GM21423 (cell line): Measurements from ENCODE around the gene PSMD10.

Experiments
- ATAC-seq: cut with Tn5 transposase; IDR thresholded peaks from one replicate; pipeline ENCODE4 v1.9.1; 2021; ENCODE audit warnings: mild to moderate bottlenecking, moderate library complexity; ENCODE audit not compliant: unreplicated experiment

The PSMD10 gene

DNA sequence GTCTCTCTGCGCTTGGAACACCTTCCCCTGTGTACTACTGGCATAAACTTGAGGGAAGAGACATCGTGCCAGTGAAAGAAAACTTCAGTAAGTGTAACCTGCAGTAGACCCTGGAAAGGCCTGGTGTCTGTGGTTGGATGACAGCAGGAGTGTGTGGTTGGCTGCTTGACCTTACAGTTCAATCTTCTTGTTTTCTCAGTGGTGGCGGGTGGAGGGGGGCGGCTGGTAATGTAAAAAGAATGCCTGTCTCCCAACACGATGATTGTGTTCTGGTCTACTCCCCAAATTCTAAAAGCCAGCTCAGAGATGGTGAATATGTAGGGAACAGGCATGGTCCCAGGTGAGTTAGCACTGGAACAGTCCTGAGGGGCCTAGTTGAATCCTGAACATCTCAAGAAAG, 18.6 kb downstream of the PSMD10 start:
- ATAC-seq: no peak

DNA sequence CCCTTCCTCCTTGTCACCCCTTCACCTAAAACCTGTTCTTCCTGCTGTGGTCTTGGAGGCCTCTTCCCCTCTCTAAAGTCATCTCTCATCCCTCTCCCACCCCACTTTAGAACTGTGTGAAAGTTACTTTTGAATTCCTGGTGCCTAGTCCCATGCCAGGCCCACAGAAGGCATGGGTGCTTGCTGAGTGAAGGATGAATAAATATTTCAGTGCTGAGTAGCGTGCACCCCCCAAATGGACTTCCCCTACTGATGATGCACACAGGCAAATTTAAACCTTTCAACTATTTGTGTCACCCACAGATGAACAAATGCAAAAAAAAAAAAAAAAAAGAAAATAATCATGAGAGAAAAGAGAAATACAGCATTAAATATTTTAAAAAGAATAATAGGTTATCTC, 19.8 kb downstream of the PSMD10 start:
- ATAC-seq: no peak

DNA sequence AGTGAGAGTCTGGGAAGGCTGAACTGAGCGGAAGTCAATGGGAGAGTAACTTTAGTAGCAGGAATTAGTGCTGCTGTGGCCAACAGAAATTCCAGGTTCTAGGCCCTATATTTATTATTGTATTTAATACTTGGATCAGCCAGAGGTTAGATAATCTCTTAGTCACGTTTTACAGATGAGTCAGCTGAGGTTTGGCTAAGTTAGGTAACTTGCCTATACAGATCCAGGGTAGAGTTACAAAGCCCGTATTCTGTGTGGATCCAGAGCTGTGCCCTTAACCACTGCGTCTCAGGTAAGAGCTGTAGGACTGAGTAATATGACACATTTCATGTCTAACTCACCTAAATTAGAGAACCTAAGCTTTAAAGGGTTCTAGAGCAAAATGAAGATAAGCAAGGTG, 20.5 kb downstream of the PSMD10 start:
- ATAC-seq: no peak

DNA sequence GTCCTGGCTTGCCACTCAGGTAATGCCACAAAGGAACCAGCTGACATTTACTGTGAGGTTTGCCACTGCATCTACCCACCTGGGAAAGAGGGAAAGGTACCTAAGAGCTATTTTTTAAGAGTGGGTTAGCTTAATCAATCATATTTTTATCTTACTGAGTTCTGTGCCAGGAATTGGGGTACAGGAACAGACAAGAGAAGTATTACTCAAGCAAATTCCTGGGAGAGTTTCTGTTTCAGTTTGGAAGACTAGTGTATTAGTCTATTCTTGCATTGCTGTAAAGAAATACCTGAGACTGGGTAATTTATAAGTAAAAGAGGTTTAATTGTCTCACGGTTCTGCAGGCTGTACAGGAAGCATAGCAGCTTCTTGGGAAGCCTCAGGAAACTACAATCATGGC, 23.2 kb downstream of the PSMD10 start:
- no peak for ATAC-seq

DNA sequence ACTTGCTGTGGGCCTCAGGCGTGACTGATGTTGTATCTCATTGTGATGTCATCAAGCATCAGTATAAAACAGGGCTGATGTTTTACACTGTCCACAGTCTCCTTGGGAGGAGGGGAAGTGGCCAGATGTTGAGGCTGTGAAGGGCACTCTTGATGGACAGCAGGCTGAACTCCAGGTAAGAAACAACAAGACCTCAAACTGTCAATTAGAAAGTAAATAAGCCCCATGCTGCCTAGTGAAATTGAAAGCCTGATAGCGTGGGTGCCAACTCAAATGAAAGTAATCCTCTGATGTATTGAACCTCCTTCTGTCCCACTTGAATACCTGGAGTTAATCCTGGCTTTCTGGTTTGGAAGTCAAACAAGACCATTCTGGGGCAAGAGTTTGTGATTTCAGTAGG, 26.7 kb downstream of the PSMD10 start:
- no peak for ATAC-seq

DNA sequence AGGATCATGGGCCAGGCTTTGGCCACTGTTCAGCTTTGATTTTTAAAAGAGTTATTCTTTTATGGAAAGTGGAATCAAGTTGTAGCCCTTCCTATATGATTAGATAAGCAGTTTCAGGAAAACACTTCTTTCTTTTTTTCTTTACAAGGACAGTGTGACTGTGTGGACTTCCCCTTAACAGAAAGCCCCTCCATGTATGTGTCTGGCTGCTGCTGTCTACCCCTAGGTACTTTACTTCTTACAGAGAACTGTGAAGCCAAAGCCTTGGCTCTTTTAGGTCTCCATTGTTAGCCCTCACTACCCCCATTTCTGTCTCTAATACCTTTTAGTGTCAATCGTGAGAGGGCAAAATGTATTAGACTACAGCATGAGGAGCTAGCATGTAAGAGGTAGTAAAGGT, 27.3 kb downstream of the PSMD10 start:
- no peak for ATAC-seq

GRCh38 chrX:108059801-108060200, 31.5 kb downstream of the PSMD10 start:
- no peak for ATAC-seq

GRCh38 chrX:108055546-108055945, 35.8 kb downstream of the PSMD10 start:
- ATAC-seq: no peak

- no peak for ATAC-seq
Observed at GRCh38 chrX:108053218-108053617, 38.1 kb downstream of the PSMD10 start.

- ATAC-seq: no peak
Observed at GRCh38 chrX:108049649-108050048, 41.7 kb downstream of the PSMD10 start.

DNA sequence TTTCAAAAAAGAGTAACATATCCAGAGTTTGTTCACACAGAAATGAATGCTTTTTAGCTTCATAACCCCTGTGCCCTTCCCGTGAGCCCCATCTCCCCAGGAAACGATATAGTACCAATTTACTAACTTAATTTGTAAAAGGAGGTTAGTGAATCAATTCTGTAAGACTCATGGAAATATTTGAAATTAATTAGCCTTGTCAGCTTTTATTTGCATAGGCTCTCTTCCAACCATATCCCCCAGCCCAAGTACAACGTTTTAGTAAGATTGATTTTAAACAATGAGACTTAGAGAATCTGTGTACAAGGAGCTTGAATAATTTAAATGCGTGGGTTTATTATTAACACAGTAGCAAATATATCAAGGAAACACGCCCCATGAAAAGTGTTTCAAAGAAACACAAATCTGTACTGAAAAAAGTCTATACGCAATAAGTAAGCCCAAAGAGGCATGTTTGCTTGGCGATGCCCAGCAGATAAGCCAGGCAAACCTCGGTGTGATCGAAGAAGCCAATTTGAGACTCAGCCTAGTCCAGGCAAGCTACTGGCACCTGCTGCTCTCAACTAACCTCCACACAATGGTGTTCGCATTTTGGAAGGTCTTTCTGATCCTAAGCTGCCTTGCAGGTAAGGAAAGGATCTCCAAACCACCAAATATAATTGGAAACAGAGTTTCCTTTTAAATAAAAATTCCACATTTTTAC, 46.6 kb downstream of the PSMD10 start, which contains the start of gene VSIG1:
Gene VSIG1 (plus strand): TSS at position 512 of the 703 bp plus-strand sequence. CDS start 66 bp downstream, at position 578.
- ATAC-seq: no peak

- ATAC-seq: no peak
Observed at GRCh38 chrX:108036298-108036973, 54.9 kb downstream of the PSMD10 start.

DNA sequence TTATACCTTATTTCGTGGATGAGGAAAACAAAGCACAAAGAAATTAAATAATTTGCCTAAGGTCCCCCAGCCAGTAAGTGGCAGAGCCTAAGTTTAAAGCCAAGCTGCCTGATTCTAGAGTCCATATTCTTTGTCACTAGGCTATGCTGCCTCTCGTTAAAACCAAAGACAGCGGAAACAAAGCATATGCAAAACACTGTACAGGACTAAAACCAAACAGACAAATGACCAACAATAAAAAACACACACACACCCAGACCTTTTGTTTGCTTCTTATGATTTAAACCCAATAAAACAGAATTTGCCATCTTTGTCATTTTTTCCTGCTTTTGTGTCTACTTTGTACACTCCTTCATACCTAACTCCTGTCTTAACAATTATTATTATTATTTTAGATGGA, 56.6 kb downstream of the PSMD10 start:
- no peak for ATAC-seq
